Kidney (tissue), 14 donors: ENCODE measurements around the gene GALR3. TPM values are rescaled to one million over a fixed set of nuclear protein-coding genes. Genes with fewer than 3 reads are reported as not detected.

Experiments
- DNase-seq, 5 donors: peaks; one replicate each; pipeline ENCODE4 v3.0.0-alpha.2; 2013 to 2020
- FAIRE-seq: peaks from 2 replicates; lab custom pipeline; 2012; peaks lifted over from hg19 to GRCh38; lab: Jason Lieb, UNC
- H3K27ac ChIP-seq, 2 donors: one replicate each; pipeline ENCODE4 v1.7.0; 2013; ENCODE audit warnings: low read depth in 2 of 2, low read length in 2 of 2, inconsistent platforms in 1 of 2
- H3K27me3 ChIP-seq: one replicate; pipeline ENCODE4 v1.7.1; 2013; ENCODE audit warnings: low read length, inconsistent platforms; ENCODE audit not compliant: control insufficient read depth, insufficient read depth
- H3K36me3 ChIP-seq, 3 donors: one replicate each; pipeline versions ENCODE4 v1.7.0 to v1.7.1; 2013; ENCODE audit warnings: low read length in 3 of 3, control low read depth in 1 of 3, inconsistent platforms in 1 of 3; ENCODE audit not compliant: insufficient read depth in 3 of 3, control insufficient read depth in 2 of 3
- H3K4me1 ChIP-seq, 3 donors: one replicate each; pipeline versions ENCODE4 v1.7.0 to v1.7.1; 2013; ENCODE audit warnings: low read length in 3 of 3, inconsistent platforms in 1 of 3, low read depth in 1 of 3; ENCODE audit not compliant: control insufficient read depth in 2 of 3, insufficient read depth in 2 of 3
- H3K4me3 ChIP-seq, 3 donors: one replicate each; pipeline versions ENCODE4 v1.7.0 to v1.8.1; 2013; ENCODE audit warnings: low read length in 3 of 3, control low read depth in 1 of 3, inconsistent platforms in 1 of 3
- H3K9ac ChIP-seq, 3 donors: one replicate each; pipeline versions ENCODE4 v1.7.0 to v1.7.1; 2013; ENCODE audit warnings: low read length in 3 of 3, control low read depth in 1 of 3, inconsistent platforms in 1 of 3
- H3K9me3 ChIP-seq, 3 donors: one replicate each; pipeline versions ENCODE4 v1.7.0 to v1.7.1; 2013; ENCODE audit warnings: low read length in 3 of 3, control low read depth in 1 of 3, inconsistent platforms in 1 of 3; ENCODE audit not compliant: control insufficient read depth in 2 of 3, insufficient read depth in 1 of 3
- intact Hi-C: fragments of 100-400 bp; cut with DNase I; formaldehyde crosslinking; loops from one replicate; pipeline ENCODE4 v1.11.1; 2022
- polyA plus RNA-seq: library from polyadenylated mRNA; stranded (reverse); fragments of 350-450 nt; fragmentation: Illumina TruSeq; extraction: RNeasy Lipid Tissue Mini Kit (QIAGEN cat#74804); gene quantifications from one replicate; pipeline ENCODE4 v1.2.3, GENCODE V29; 2014; ENCODE audit warnings: low read depth, low replicate concordance; ENCODE audit not compliant: insufficient read depth
- total RNA-seq: library from RNA; stranded (reverse); fragmentation: NEBNext Ultra II Directional; extraction: Animal tissue kit (Norgen Biotek cat#: 25700); gene quantifications from one replicate; pipeline ENCODE4 v1.2.1, GENCODE V29; 2021
- TF ChIP-seq, protein P1 (sequence below): IDR thresholded peaks from 3 replicates; pipeline ENCODE4 v1.5.1; 2012; ENCODE audit warnings: mild to moderate bottlenecking, moderate library complexity, borderline replicate concordance; ENCODE audit not compliant: insufficient read depth; ENCODE audit errors: extremely low read depth
- donor health status: control.
- donor health status: control.
- donor health status: control.
- donor health status: control.
- donor health status: control.
- donor health status: DM: yes; HTN: yes; CAD: no.
- donor health status: Normal renal cell carcinoma (clear cell type).

Gene GALR3
- total and polyA plus RNA-seq, 2 donors from 2014 or later = not detected

DNA sequence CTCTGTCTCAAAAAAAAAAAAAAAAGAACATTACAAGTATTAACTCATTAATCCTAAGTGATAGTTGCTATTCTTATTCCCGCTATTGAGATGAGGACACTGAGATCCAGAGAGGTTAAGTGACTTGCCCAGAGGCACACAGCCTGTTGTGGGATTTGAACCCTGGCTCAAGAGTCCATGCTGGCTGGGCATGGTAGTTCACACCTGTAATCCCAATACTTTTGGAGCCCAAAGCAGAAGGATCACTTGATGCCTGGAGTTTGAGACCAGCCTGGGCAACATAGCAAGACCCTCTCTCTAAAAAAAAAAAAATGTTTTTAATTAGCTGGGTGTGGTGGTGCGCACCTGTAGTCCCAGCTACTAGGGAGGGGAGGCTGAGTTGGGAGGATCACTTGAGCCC lies 11.3 kb upstream of the GALR3 start:
- TF ChIP-seq, protein P1, sequence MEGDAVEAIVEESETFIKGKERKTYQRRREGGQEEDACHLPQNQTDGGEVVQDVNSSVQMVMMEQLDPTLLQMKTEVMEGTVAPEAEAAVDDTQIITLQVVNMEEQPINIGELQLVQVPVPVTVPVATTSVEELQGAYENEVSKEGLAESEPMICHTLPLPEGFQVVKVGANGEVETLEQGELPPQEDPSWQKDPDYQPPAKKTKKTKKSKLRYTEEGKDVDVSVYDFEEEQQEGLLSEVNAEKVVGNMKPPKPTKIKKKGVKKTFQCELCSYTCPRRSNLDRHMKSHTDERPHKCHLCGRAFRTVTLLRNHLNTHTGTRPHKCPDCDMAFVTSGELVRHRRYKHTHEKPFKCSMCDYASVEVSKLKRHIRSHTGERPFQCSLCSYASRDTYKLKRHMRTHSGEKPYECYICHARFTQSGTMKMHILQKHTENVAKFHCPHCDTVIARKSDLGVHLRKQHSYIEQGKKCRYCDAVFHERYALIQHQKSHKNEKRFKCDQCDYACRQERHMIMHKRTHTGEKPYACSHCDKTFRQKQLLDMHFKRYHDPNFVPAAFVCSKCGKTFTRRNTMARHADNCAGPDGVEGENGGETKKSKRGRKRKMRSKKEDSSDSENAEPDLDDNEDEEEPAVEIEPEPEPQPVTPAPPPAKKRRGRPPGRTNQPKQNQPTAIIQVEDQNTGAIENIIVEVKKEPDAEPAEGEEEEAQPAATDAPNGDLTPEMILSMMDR = no peak
- H3K36me3 ChIP-seq = peaks cover 0 to 6% (median 2%) of the 10 kb centered on the region in 3 donors
- intact Hi-C loops = loop anchor here (10.0 kb wide), 2 partner anchors 53 to 153 kb away; no protein-coding TSS in a partner anchor

DNA sequence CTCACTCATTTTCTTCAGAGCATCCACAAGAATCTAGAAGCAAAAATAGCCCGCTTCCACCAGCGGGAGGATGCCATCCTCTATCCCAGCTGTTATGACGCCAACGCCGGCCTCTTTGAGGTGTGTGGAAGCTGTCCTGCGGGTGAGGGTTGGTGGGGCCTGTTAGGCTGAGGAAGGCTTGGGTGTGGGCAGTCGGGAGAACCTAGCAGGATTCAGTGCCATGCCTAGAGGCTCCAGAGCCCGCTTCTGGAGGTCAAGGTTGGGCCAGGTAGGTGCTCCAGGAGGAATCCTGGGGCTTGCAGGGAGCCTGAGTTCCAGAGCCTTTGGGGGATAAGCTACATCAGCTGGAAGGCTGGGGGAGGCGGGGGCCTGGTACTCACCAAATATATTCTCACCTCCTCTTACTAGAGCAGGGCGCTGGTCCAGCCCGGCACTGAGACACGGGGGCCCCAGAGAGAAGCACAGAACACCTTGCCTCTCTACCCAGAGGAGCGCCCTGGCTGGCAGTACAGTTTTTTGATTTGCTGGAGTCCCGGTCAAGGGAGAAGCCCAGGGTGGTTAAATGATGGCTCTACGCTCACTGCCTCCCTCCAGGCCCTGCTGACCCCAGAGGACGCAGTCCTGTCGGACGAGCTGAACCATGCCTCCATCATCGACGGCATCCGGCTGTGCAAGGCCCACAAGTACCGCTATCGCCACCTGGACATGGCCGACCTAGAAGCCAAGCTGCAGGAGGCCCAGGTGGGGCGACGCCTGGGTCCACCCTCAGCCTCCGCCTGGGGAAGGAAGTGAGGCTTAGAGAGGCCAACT lies 10.1 kb upstream of the GALR3 start:
- TF ChIP-seq, protein P1 = no peak
- peaks cover 0 to 6% (median 2%) of the 10 kb centered on the region in 3 donors for H3K36me3 ChIP-seq
- H3K9ac ChIP-seq = no peak overlapping the region
- DNase-seq (no peak), FAIRE-seq (no peak)
- intact Hi-C loops = loop anchor here (10.0 kb wide), 2 partner anchors 52 to 152 kb away; no protein-coding TSS in a partner anchor
- no peaks in the 10 kb centered on the region for H3K27me3 ChIP-seq
- no peak overlapping the region for H3K4me3 ChIP-seq
- peaks cover 0 to 9% (median 0%) of the 10 kb centered on the region in 3 donors for H3K4me1 ChIP-seq
- H3K27ac ChIP-seq = no peak overlapping the region
- H3K9me3 ChIP-seq = no peaks in the 10 kb centered on the region

More for the DNA sequence above, 11.3 kb upstream of the GALR3 start:
- no peak overlapping the region for H3K4me3 ChIP-seq
- H3K4me1 ChIP-seq = peaks cover 0 to 3% (median 0%) of the 10 kb centered on the region in 3 donors
- no peak overlapping the region for H3K27ac ChIP-seq
- no peaks in the 10 kb centered on the region for H3K9me3 ChIP-seq
- DNase-seq = no peak
- no peak for FAIRE-seq
- no peaks in the 10 kb centered on the region for H3K27me3 ChIP-seq
- H3K9ac ChIP-seq = no peak overlapping the region

GRCh38 chr22:37815593-37815992 lies 7.6 kb upstream of the GALR3 start:
- TF ChIP-seq, protein P1 = no peak
- H3K9me3 ChIP-seq = no peaks in the 10 kb centered on the region
- H3K27me3 ChIP-seq = peaks cover 5% of the 10 kb centered on the region
- intact Hi-C loops = loop anchor here (10.0 kb wide), 2 partner anchors 49 to 149 kb away; no protein-coding TSS in a partner anchor
- no peak overlapping the region for H3K4me3 ChIP-seq
- DNase-seq = no peak
- H3K4me1 ChIP-seq = peaks cover 0 to 16% (median 0%) of the 10 kb centered on the region in 3 donors
- no peak overlapping the region for H3K27ac ChIP-seq
- H3K36me3 ChIP-seq = peaks cover 0 to 6% (median 2%) of the 10 kb centered on the region in 3 donors
- H3K9ac ChIP-seq = no peak overlapping the region
- no peak for FAIRE-seq
